ENCODE data around the gene FGFBP1.

DNA sequence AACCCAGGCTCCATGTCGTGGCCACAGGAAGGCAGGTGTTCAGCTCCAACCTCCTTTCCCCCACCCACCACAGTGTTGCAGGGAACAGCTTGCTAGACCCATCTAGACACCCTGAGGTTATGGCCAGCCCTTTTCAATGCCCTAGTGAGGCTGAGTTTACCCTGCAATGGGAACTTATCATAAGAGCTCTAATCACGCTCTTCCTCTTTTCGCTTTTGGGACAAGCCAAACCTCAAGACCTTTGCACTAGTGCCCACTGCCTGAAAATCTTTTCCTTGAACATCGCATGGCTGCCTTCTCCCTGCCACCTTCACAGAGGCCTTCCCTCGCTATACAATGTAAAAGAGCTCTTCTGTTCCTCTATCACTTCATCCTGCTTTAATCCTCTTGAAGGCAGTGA, 26.8 kb upstream of the FGFBP1 start:
- TF ChIP-seq, protein P1, sequence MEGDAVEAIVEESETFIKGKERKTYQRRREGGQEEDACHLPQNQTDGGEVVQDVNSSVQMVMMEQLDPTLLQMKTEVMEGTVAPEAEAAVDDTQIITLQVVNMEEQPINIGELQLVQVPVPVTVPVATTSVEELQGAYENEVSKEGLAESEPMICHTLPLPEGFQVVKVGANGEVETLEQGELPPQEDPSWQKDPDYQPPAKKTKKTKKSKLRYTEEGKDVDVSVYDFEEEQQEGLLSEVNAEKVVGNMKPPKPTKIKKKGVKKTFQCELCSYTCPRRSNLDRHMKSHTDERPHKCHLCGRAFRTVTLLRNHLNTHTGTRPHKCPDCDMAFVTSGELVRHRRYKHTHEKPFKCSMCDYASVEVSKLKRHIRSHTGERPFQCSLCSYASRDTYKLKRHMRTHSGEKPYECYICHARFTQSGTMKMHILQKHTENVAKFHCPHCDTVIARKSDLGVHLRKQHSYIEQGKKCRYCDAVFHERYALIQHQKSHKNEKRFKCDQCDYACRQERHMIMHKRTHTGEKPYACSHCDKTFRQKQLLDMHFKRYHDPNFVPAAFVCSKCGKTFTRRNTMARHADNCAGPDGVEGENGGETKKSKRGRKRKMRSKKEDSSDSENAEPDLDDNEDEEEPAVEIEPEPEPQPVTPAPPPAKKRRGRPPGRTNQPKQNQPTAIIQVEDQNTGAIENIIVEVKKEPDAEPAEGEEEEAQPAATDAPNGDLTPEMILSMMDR (IDR thresholded peaks at IDR 0.05): no peak
- TF ChIP-seq MYC (IDR thresholded peaks at IDR 0.05; ENCODE audit: borderline replicate concordance, low read length) (no peak), ESRRA (IDR thresholded peaks at IDR 0.05; ENCODE audit: borderline replicate concordance, low read length) (no peak)
